Ovary (tissue), 9 donors: ENCODE results near the gene ZNF609. TPM values are rescaled to one million over a fixed set of nuclear protein-coding genes. Genes with fewer than 3 reads are reported as not detected.
A peak's percentile ranks its signal among the peaks of the same experiment; 100 is the strongest.

ENCODE experiments used
- DNase-seq, 5 donors: peaks; one replicate each; pipeline ENCODE4 v3.0.0-alpha.2; 2019 to 2020
- H3K27ac ChIP-seq, 2 donors: fragments of 200-600 bp; one replicate each; pipeline versions ENCODE4 v1.5.1 to v1.8.0; 2019 to 2022
- H3K27me3 ChIP-seq: fragments of 200-600 bp; one replicate; pipeline ENCODE4 v1.8.0; 2022
- H3K36me3 ChIP-seq: fragments of 200-600 bp; sonication (generic); one replicate; pipeline ENCODE4 v1.5.1; 2019
- H3K4me1 ChIP-seq: one replicate; pipeline ENCODE4 v1.8.1; 2013; ENCODE audit warnings: mild to moderate bottlenecking, moderate library complexity; ENCODE audit not compliant: insufficient read depth
- H3K4me3 ChIP-seq: fragments of 200-600 bp; sonication (generic); one replicate; pipeline ENCODE4 v1.5.1; 2017
- H3K9me3 ChIP-seq, 2 donors: fragments of 200-600 bp in 1 of 2; sonication (generic) in 1 of 2; one replicate each; pipeline versions ENCODE4 v1.5.1 to v1.8.1; 2013 to 2019; ENCODE audit warnings: mild to moderate bottlenecking in 1 of 2, moderate library complexity in 1 of 2
- CTCF ChIP-seq, 3 donors: fragments of 450-650 bp in 2 of 3; fragments of 200-600 bp in 1 of 3; IDR thresholded peaks; one replicate each; pipeline versions ENCODE4 v1.5.1 to v1.8.0; 2016 to 2022; ENCODE audit warnings: antibody characterized with exemption in 3 of 3, mild to moderate bottlenecking in 1 of 3
- EP300 ChIP-seq: sonication (generic); formaldehyde crosslinking; IDR thresholded peaks from one replicate; pipeline ENCODE4 v1.6.1; 2017; ENCODE audit warnings: antibody characterized with exemption
- POLR2A ChIP-seq: fragments of 450-650 bp; IDR thresholded peaks from one replicate; pipeline ENCODE4 v1.6.1; 2017; ENCODE audit warnings: antibody characterized with exemption, mild to moderate bottlenecking, moderate library complexity
- WGBS, 3 donors: extraction: QIAGEN DNeasy Blood & Tissue Kit in 1 of 3; methylation state at CpG; one replicate each; pipeline versions ENCODE4 v1.1.5 to v1.1.7; 2013 to 2017; 5-methylcytosine and 5-hydroxymethylcytosine counted together
- intact Hi-C, 4 donors: fragments of 100-400 bp; cut with DNase I; formaldehyde crosslinking; loops; one replicate each; pipeline versions ENCODE4 v1.11.0 to v1.15.1; 2022 to 2023
- polyA plus RNA-seq, 2 donors: library from polyadenylated mRNA; stranded (reverse); fragments of 200-250 nt in 1 of 2; fragments of 350-450 nt in 1 of 2; fragmentation: Illumina TruSeq in 1 of 2; extraction: RNeasy Lipid Tissue Mini Kit (QIAGEN cat#74804) in 1 of 2; gene quantifications; one replicate each; pipeline ENCODE4 v1.2.3, GENCODE V29; 2013 to 2014
- total RNA-seq, 7 donors: library from RNA; depleted of rRNA in 2 of 7; stranded (reverse); fragments of >200 nt in 2 of 7; fragmentation: NEBNext Ultra II Directional in 3 of 7; extraction: Animal tissue kit (Norgen Biotek cat#: 25700) in 3 of 7; gene quantifications; one replicate each; pipeline versions ENCODE4 v1.1.0 to v1.2.4, GENCODE V29; 2016 to 2023
- donor health status: DM: no; HTN: no; CAD: no; lungs with moderate emphysema.
- donor health status: DM: no; HTN: no; CAD: no.
- donor health status: Bipolar disorder and iron deficiency.
- donor health status: DM: yes; HTN: yes; CAD: no.
- donor health status: DM: no; HTN: no; CAD: no.
- donor health status: DM: yes; HTN: yes; CAD: no.

ZNF609 gene
- total and polyA plus RNA-seq, 9 donors = 18.4 to 63.6 (median 40.7) TPM

GRCh38 chr15:64695561-64695992 is 235.2 kb downstream of the ZNF609 start:
- H3K27ac ChIP-seq = no peak overlapping the region
- H3K27me3 ChIP-seq = no peaks in the 10 kb centered on the region
- H3K36me3 ChIP-seq = no peaks in the 10 kb centered on the region
- H3K9me3 ChIP-seq = no peaks in the 10 kb centered on the region
- 7 to 9% (median 8%) methylated on average over 6 of the region's 6 CpGs for WGBS, 3 donors
- H3K4me3 ChIP-seq = no peak overlapping the region
- H3K4me1 ChIP-seq = peaks cover 52% of the 10 kb centered on the region
- intact Hi-C loops = no loop called here
- no peak for DNase-seq
- TF ChIP-seq POLR2A (no peak), EP300 (no peak), CTCF (IDR thresholded peaks at IDR 0.05) (no peak)

- Histone ChIP-seq H3K27me3 (no peaks in the 10 kb centered on the region), H3K9me3 (no peaks in the 10 kb centered on the region), H3K4me1 (peaks cover 49% of the 10 kb centered on the region), H3K27ac (no peak overlapping the region), H3K4me3 (no peak overlapping the region), H3K36me3 (no peaks in the 10 kb centered on the region)
- 67 to 70% (median 68%) methylated on average over 3 of the region's 3 CpGs for WGBS, 3 donors
- intact Hi-C loops = no loop called here
- TF ChIP-seq EP300 = no peak
- TF ChIP-seq POLR2A = no peak
- no peak for TF ChIP-seq CTCF (IDR thresholded peaks at IDR 0.05)
- DNase-seq = no peak
Measured at GRCh38 chr15:64696481-64696880, 236.1 kb downstream of the ZNF609 start.

GRCh38 chr15:64697911-64698369 is 237.6 kb downstream of the ZNF609 start:
- WGBS, 3 donors = 66 to 74% (median 74%) methylated on average over 3 of the region's 3 CpGs
- TF ChIP-seq CTCF (IDR thresholded peaks at IDR 0.05) = no peak
- TF ChIP-seq POLR2A = no peak
- no peak for TF ChIP-seq EP300
- no peaks in the 10 kb centered on the region for H3K36me3 ChIP-seq
- no peak overlapping the region for H3K27ac ChIP-seq
- no peak overlapping the region for H3K4me3 ChIP-seq
- intact Hi-C loops = no loop called here
- H3K4me1 ChIP-seq = peaks cover 44% of the 10 kb centered on the region
- H3K9me3 ChIP-seq = no peaks in the 10 kb centered on the region
- no peak for DNase-seq
- no peaks in the 10 kb centered on the region for H3K27me3 ChIP-seq

- no peaks in the 10 kb centered on the region for H3K27me3 ChIP-seq
- H3K4me1 ChIP-seq = peaks cover 45% of the 10 kb centered on the region
- H3K36me3 ChIP-seq = no peaks in the 10 kb centered on the region
- intact Hi-C loops = no loop called here
- H3K4me3 ChIP-seq = no peak overlapping the region
- TF ChIP-seq POLR2A = no peak
- TF ChIP-seq EP300 = no peak
- no peak for TF ChIP-seq CTCF (IDR thresholded peaks at IDR 0.05)
- no peak for DNase-seq
- H3K9me3 ChIP-seq = no peaks in the 10 kb centered on the region
- H3K27ac ChIP-seq = peak overlapping the region in 1 of 2 donors; percentile 35
Measured at GRCh38 chr15:64698823-64699222, 238.4 kb downstream of the ZNF609 start.
